Glomerular endothelial cell (primary cell): Measurements from ENCODE around the gene ESYT2. TPM values are rescaled to one million over a fixed set of nuclear protein-coding genes. Genes with fewer than 3 reads are reported as not detected.

ENCODE experiments used
- DNase-seq: peaks from one replicate; pipeline ENCODE4 v3.0.0-alpha.2; 2011; ENCODE audit warnings: low read depth, low spot score; ENCODE audit errors: extremely low read depth
- total RNA-seq: library from RNA; depleted of rRNA; stranded (reverse); fragments of >200 nt; gene quantifications from 2 replicates; pipeline ENCODE4 v1.2.3, GENCODE V29; 2015

The ESYT2 gene
- total RNA-seq, 1 donor from 2014 or later: 49.5 TPM

GRCh38 chr7:158828133-158829020 lies 932 bp downstream of the ESYT2 start:
- no peak for DNase-seq

- DNase-seq: no peak
Observed at GRCh38 chr7:158827411-158828132, 1.7 kb downstream of the ESYT2 start.

GRCh38 chr7:158825628-158826289 lies 3.5 kb downstream of the ESYT2 start:
- no peak for DNase-seq

- no peak for DNase-seq
Observed at GRCh38 chr7:158824028-158824427, 5.3 kb downstream of the ESYT2 start.

GRCh38 chr7:158821171-158822031 lies 7.9 kb downstream of the ESYT2 start:
- no peak for DNase-seq

GRCh38 chr7:158820656-158821055 lies 8.7 kb downstream of the ESYT2 start:
- DNase-seq: no peak

- no peak for DNase-seq
Observed at GRCh38 chr7:158819571-158820203, 9.6 kb downstream of the ESYT2 start.

GRCh38 chr7:158818325-158819213 lies 10.7 kb downstream of the ESYT2 start:
- DNase-seq: peak; percentile 91

GRCh38 chr7:158816995-158817394 lies 12.3 kb downstream of the ESYT2 start:
- DNase-seq: no peak

- no peak for DNase-seq
Observed at GRCh38 chr7:158816271-158816670, 13.0 kb downstream of the ESYT2 start.

- no peak for DNase-seq
Observed at GRCh38 chr7:158815800-158816128, 13.5 kb downstream of the ESYT2 start.

- DNase-seq: no peak
Observed at GRCh38 chr7:158815083-158815799, 14.1 kb downstream of the ESYT2 start.

- no peak for DNase-seq
Observed at GRCh38 chr7:158814637-158815036, 14.7 kb downstream of the ESYT2 start.

- no peak for DNase-seq
Observed at GRCh38 chr7:158812684-158813083, 16.6 kb downstream of the ESYT2 start.

- DNase-seq: no peak
Observed at GRCh38 chr7:158811894-158812293, 17.4 kb downstream of the ESYT2 start.

GRCh38 chr7:158811461-158811860 lies 17.8 kb downstream of the ESYT2 start:
- no peak for DNase-seq

- DNase-seq: no peak
Observed at GRCh38 chr7:158810846-158811245, 18.5 kb downstream of the ESYT2 start.

- no peak for DNase-seq
Observed at GRCh38 chr7:158809596-158809995, 19.7 kb downstream of the ESYT2 start.

- no peak for DNase-seq
Observed at GRCh38 chr7:158808126-158808525, 21.2 kb downstream of the ESYT2 start.
